Measurements from ENCODE around the gene VAC14. TPM values are rescaled to one million over a fixed set of nuclear protein-coding genes. Genes with fewer than 3 reads are reported as not detected.

Gene VAC14
- total and polyA plus RNA-seq, 3 experiments from 2014 or later: 43.4 to 50.3 (median 45.9) TPM

DNA sequence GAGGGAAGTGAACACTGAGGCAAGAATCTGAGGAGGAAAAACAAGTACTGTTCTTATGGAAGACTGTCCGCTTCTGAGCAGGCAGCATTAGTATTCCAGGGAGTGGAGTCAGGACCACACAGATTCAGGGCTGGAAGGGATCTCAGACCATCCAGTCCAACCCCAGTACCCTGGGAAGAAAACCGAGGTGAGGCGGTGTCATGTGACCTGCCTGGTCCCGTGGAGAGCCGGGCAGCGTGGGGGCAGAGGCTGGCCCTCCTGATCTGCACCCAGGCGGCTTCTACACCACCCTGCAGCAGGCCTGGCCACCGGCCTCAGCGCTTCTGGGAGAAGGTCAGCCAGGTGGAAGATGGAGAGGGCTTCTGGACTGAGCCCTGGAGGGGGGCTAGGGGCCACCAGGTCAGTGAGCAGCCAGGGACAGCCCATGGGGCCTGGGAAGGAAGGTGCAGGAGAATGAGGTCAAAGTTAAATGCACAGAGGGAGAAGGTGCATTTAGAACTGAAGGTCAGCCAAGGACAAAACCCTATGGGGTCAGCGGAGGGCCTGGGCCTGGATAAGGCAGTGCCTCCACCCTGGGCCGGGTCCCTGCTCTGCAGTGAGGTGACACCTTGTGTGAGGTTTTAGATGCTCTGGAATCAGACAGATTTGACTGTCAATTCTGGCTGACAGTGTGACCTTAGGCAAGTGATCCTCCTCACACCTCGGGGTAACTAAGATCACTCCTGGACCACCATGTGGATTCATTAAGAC is 45.9 kb downstream of the VAC14 start:
- H3K4me3 Mint-ChIP-seq: no peak overlapping the region
- no peaks in the 10 kb centered on the region for H3K4me1 Mint-ChIP-seq
- no peaks in the 10 kb centered on the region for H3K9me3 Mint-ChIP-seq
- Histone ChIP-seq H3K27me3 (ENCODE audit: insufficient read depth, low read length, poor library complexity, severe bottlenecking) (no peaks in the 10 kb centered on the region), H3K9me3 (ENCODE audit: low read length) (no peaks in the 10 kb centered on the region), H3K36me3 (ENCODE audit: insufficient read depth, low read length) (peaks cover 6% of the 10 kb centered on the region), H3K4me1 (ENCODE audit: insufficient read depth, low read length) (no peaks in the 10 kb centered on the region), H3K27ac (ENCODE audit: low read depth, low read length) (no peak overlapping the region), H3K4me3 (ENCODE audit: low read length) (no peak overlapping the region)
- H3K27me3 Mint-ChIP-seq: no peaks in the 10 kb centered on the region
- DNase-seq: no peak
- ChIA-PET POLR2A (no interaction called here), CTCF (no interaction called here)
- H3K27ac Mint-ChIP-seq: peak overlapping the region in 3 of 8 donors; percentile 14 to 48 (median 36)
- peaks cover 0 to 76% (median 6%) of the 10 kb centered on the region in 3 donors for H3K36me3 Mint-ChIP-seq

GRCh38 chr16:70754371-70754770 is 46.6 kb downstream of the VAC14 start:
- DNase-seq: no peak
- H3K27ac ChIP-seq (ENCODE audit: low read depth, low read length): no peak overlapping the region
- no peaks in the 10 kb centered on the region for H3K27me3 ChIP-seq (ENCODE audit: insufficient read depth, low read length, poor library complexity, severe bottlenecking)
- Mint-ChIP-seq H3K4me1 (no peaks in the 10 kb centered on the region), H3K27ac (peak overlapping the region in 3 of 8 donors; percentile 14 to 48 (median 36)), H3K9me3 (no peaks in the 10 kb centered on the region), H3K4me3 (no peak overlapping the region), H3K27me3 (no peaks in the 10 kb centered on the region), H3K36me3 (peaks cover 0 to 71% (median 6%) of the 10 kb centered on the region in 3 donors)
- H3K9me3 ChIP-seq (ENCODE audit: low read length): no peaks in the 10 kb centered on the region
- ChIA-PET CTCF (interaction anchor here (1.0 kb wide), 1 partner anchor 16 kb away, joined by 3 read pairs; no protein-coding TSS in a partner anchor), POLR2A (no interaction called here)
- H3K4me1 ChIP-seq (ENCODE audit: insufficient read depth, low read length): no peaks in the 10 kb centered on the region
- no peak overlapping the region for H3K4me3 ChIP-seq (ENCODE audit: low read length)
- peaks cover 1% of the 10 kb centered on the region for H3K36me3 ChIP-seq (ENCODE audit: insufficient read depth, low read length)

GRCh38 chr16:70753694-70754325 is 47.1 kb downstream of the VAC14 start:
- POLR2A ChIA-PET: no interaction called here
- no peak for DNase-seq
- H3K9me3 ChIP-seq (ENCODE audit: low read length): no peaks in the 10 kb centered on the region
- Mint-ChIP-seq H3K27me3 (no peaks in the 10 kb centered on the region), H3K9me3 (no peaks in the 10 kb centered on the region), H3K4me3 (no peak overlapping the region), H3K4me1 (peaks cover 2 to 5% (median 2%) of the 10 kb centered on the region in 3 donors), H3K36me3 (peaks cover 0 to 71% (median 3%) of the 10 kb centered on the region in 3 donors), H3K27ac (no peak overlapping the region)
- no peak overlapping the region for H3K27ac ChIP-seq (ENCODE audit: low read depth, low read length)
- no peak overlapping the region for H3K4me3 ChIP-seq (ENCODE audit: low read length)
- no peaks in the 10 kb centered on the region for H3K36me3 ChIP-seq (ENCODE audit: insufficient read depth, low read length)
- no peaks in the 10 kb centered on the region for H3K4me1 ChIP-seq (ENCODE audit: insufficient read depth, low read length)
- no peaks in the 10 kb centered on the region for H3K27me3 ChIP-seq (ENCODE audit: insufficient read depth, low read length, poor library complexity, severe bottlenecking)
- CTCF ChIA-PET: interaction anchor here (1.0 kb wide), 2 partner anchors 16 to 17 kb away, joined by 3 read pairs; no protein-coding TSS in a partner anchor

- no peaks in the 10 kb centered on the region for H3K27me3 ChIP-seq (ENCODE audit: insufficient read depth, low read length, poor library complexity, severe bottlenecking)
- H3K27ac Mint-ChIP-seq: peak overlapping the region in 4 of 8 donors; percentile 21 to 60 (median 40)
- no peak overlapping the region for H3K4me3 Mint-ChIP-seq
- ChIA-PET POLR2A (no interaction called here), CTCF (interaction anchor here (1.0 kb wide), 2 partner anchors 17 to 18 kb away, joined by 3 read pairs; no protein-coding TSS in a partner anchor)
- no peak overlapping the region for H3K27ac ChIP-seq (ENCODE audit: low read depth, low read length)
- no peak overlapping the region for H3K4me3 ChIP-seq (ENCODE audit: low read length)
- no peaks in the 10 kb centered on the region for H3K9me3 Mint-ChIP-seq
- H3K4me1 Mint-ChIP-seq: peaks cover 2 to 10% (median 8%) of the 10 kb centered on the region in 3 donors
- H3K36me3 ChIP-seq (ENCODE audit: insufficient read depth, low read length): no peaks in the 10 kb centered on the region
- DNase-seq: no peak
- no peaks in the 10 kb centered on the region for H3K27me3 Mint-ChIP-seq
- no peaks in the 10 kb centered on the region for H3K4me1 ChIP-seq (ENCODE audit: insufficient read depth, low read length)
- no peaks in the 10 kb centered on the region for H3K9me3 ChIP-seq (ENCODE audit: low read length)
- H3K36me3 Mint-ChIP-seq: peaks cover 0 to 70% (median 1%) of the 10 kb centered on the region in 3 donors
Observed at GRCh38 chr16:70753228-70753627, 47.7 kb downstream of the VAC14 start.

DNA sequence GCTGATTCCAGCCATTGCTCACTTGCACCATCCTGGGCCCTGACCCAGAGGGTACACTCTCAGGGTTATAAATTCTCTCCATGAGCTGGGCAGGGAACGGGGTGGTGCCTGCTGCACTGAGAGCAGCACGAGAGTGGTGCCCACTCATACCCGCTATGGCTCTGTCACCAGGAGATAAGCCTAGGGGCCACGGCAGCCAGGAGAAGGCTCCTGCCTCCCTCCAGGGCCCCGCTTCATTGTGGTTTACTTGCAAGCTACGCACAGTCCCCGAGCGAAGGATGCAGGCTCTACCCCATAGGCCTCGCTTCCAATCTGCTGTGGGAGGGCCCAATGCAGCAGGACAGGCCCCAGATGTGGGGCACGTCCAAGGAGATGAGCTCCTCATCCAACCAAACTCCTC is 48.5 kb downstream of the VAC14 start:
- POLR2A ChIA-PET: no interaction called here

GRCh38 chr16:70751593-70751992 is 49.4 kb downstream of the VAC14 start:
- H3K4me1 Mint-ChIP-seq: peaks cover 12 to 26% (median 17%) of the 10 kb centered on the region in 3 donors

More for the DNA sequence above, 48.5 kb downstream of the VAC14 start:
- H3K4me1 ChIP-seq (ENCODE audit: insufficient read depth, low read length): no peaks in the 10 kb centered on the region
- H3K4me3 ChIP-seq (ENCODE audit: low read length): no peak overlapping the region
- no peak overlapping the region for H3K27ac ChIP-seq (ENCODE audit: low read depth, low read length)
- H3K4me1 Mint-ChIP-seq: peaks cover 6 to 17% (median 11%) of the 10 kb centered on the region in 3 donors
- H3K27me3 Mint-ChIP-seq: no peaks in the 10 kb centered on the region
- no peaks in the 10 kb centered on the region for H3K9me3 ChIP-seq (ENCODE audit: low read length)
- DNase-seq: no peak
- CTCF ChIA-PET: no interaction called here
- peaks cover 0 to 63% (median 1%) of the 10 kb centered on the region in 3 donors for H3K36me3 Mint-ChIP-seq
- no peaks in the 10 kb centered on the region for H3K36me3 ChIP-seq (ENCODE audit: insufficient read depth, low read length)
- no peaks in the 10 kb centered on the region for H3K9me3 Mint-ChIP-seq
- H3K4me3 Mint-ChIP-seq: no peak overlapping the region
- H3K27me3 ChIP-seq (ENCODE audit: insufficient read depth, low read length, poor library complexity, severe bottlenecking): no peaks in the 10 kb centered on the region
- H3K27ac Mint-ChIP-seq: peak overlapping the region in 2 of 8 donors; percentile 58 to 64

DNA sequence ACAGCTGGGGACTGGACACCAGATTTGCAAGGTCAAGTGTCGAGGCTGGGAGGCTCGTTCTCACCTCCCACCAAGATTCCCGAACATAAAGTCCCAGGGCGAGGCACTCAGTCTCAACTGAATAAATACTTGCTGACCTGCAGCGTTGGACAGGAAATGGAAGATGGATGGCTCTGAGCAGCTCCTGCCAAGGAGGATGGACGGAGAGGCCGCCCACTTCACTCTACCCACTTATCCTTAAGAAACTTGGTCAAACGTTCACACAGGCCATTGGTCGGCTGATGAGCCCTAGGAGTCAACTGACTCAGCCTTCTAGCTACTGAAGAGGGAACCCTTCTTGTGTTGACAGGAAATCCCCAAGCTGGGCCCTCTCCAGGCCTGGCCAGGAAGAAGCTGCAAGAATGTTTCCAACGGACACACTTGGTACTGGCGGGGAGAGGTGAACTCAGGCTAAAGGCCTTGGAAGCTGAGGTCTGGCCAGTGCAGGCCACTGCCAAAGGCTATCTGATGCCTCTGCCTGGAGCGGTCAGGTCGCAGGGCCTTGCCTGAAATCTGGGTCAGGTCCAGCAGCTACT is 50.0 kb downstream of the VAC14 start:
- H3K4me1 ChIP-seq (ENCODE audit: insufficient read depth, low read length): no peaks in the 10 kb centered on the region
- CTCF ChIA-PET: no interaction called here
- DNase-seq: no peak
- no peaks in the 10 kb centered on the region for H3K27me3 ChIP-seq (ENCODE audit: insufficient read depth, low read length, poor library complexity, severe bottlenecking)
- H3K9me3 Mint-ChIP-seq: no peaks in the 10 kb centered on the region
- POLR2A ChIA-PET: no interaction called here
- H3K27ac ChIP-seq (ENCODE audit: low read depth, low read length): no peak overlapping the region
- peak overlapping the region in 2 of 8 donors; percentile 63 to 79 for H3K27ac Mint-ChIP-seq
- H3K27me3 Mint-ChIP-seq: no peaks in the 10 kb centered on the region
- no peaks in the 10 kb centered on the region for H3K9me3 ChIP-seq (ENCODE audit: low read length)
- no peaks in the 10 kb centered on the region for H3K36me3 ChIP-seq (ENCODE audit: insufficient read depth, low read length)
- no peak overlapping the region for H3K4me3 ChIP-seq (ENCODE audit: low read length)
- peaks cover 12 to 27% (median 17%) of the 10 kb centered on the region in 3 donors for H3K4me1 Mint-ChIP-seq
- H3K4me3 Mint-ChIP-seq: no peak overlapping the region
- peaks cover 0 to 53% (median 1%) of the 10 kb centered on the region in 3 donors for H3K36me3 Mint-ChIP-seq

More at GRCh38 chr16:70751593-70751992, 49.4 kb downstream of the VAC14 start:
- Mint-ChIP-seq H3K27ac (no peak overlapping the region), H3K9me3 (no peaks in the 10 kb centered on the region), H3K27me3 (no peaks in the 10 kb centered on the region), H3K36me3 (peaks cover 0 to 55% (median 1%) of the 10 kb centered on the region in 3 donors), H3K4me3 (no peak overlapping the region)
- Histone ChIP-seq H3K4me3 (ENCODE audit: low read length) (no peak overlapping the region), H3K27ac (ENCODE audit: low read depth, low read length) (no peak overlapping the region), H3K36me3 (ENCODE audit: insufficient read depth, low read length) (no peaks in the 10 kb centered on the region), H3K9me3 (ENCODE audit: low read length) (no peaks in the 10 kb centered on the region), H3K4me1 (ENCODE audit: insufficient read depth, low read length) (no peaks in the 10 kb centered on the region), H3K27me3 (ENCODE audit: insufficient read depth, low read length, poor library complexity, severe bottlenecking) (no peaks in the 10 kb centered on the region)
- DNase-seq: no peak
- ChIA-PET CTCF (no interaction called here), POLR2A (no interaction called here)
